ENCODE data around the gene TLK2.

Gene TLK2

GRCh38 chr17:62641951-62642350 is 163.3 kb downstream of the TLK2 start:
- no peak overlapping the region for H3K27ac ChIP-seq
- TF ChIP-seq ZFX (IDR thresholded peaks at IDR 0.05; ENCODE audit: borderline replicate concordance) (no peak), CTCF (IDR thresholded peaks at IDR 0.05) (no peak)

DNA sequence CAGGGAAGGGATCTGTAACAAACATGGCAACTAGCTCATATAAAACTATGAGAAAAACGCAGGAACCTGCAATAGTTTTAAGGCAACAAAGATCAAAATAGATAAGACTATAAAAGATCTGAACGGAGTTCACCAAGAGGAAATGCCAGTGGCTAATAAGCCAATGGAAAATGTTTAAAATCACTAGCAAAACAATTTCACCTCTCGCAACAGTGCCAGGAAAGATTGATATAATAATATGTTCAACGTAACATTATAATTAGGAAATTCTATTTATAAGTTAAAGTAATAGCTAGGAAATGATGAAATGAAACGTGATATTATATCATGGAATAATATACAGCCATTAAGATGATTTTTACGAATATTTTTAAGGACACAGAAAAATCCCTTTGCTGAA is 164.9 kb downstream of the TLK2 start:
- H3K27ac ChIP-seq, result no peak overlapping the region
- no peak for TF ChIP-seq CTCF (IDR thresholded peaks at IDR 0.05)
- TF ChIP-seq ZFX (IDR thresholded peaks at IDR 0.05; ENCODE audit: borderline replicate concordance), result no peak

GRCh38 chr17:62644487-62645173 is 166.0 kb downstream of the TLK2 start:
- no peak for TF ChIP-seq CTCF (IDR thresholded peaks at IDR 0.05)
- TF ChIP-seq ZFX (IDR thresholded peaks at IDR 0.05; ENCODE audit: borderline replicate concordance), result no peak
- peak overlapping the region; percentile 58 for H3K27ac ChIP-seq

GRCh38 chr17:62648251-62648955 is 169.8 kb downstream of the TLK2 start:
- no peak overlapping the region for H3K27ac ChIP-seq
- TF ChIP-seq CTCF (IDR thresholded peaks at IDR 0.05) (no peak), ZFX (IDR thresholded peaks at IDR 0.05; ENCODE audit: borderline replicate concordance) (no peak)

DNA sequence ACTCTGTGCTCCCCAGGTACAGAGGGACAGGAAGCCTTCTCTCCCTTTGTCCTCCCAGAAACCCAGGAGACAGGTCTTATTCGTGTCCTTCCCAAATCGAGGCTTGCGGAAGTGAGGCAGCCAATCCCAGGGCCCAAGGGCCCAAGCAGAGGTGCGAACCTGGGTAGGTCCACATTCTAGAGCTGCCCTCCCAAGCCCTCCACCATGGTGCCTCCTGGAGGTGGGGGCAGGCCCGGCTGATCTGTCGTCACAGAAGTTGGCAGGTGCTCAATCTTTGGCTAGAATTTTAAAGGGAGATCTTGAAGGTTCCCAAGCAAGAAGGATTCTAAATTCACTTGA is 170.3 kb downstream of the TLK2 start:
- H3K27ac ChIP-seq, result no peak overlapping the region
- TF ChIP-seq CTCF (IDR thresholded peaks at IDR 0.05), result no peak
- TF ChIP-seq ZFX (IDR thresholded peaks at IDR 0.05; ENCODE audit: borderline replicate concordance), result no peak

- H3K27ac ChIP-seq, result no peak overlapping the region
- no peak for TF ChIP-seq ZFX (IDR thresholded peaks at IDR 0.05; ENCODE audit: borderline replicate concordance)
- TF ChIP-seq CTCF (IDR thresholded peaks at IDR 0.05), result no peak
Measured at GRCh38 chr17:62649570-62649969, 170.9 kb downstream of the TLK2 start.

- TF ChIP-seq CTCF (IDR thresholded peaks at IDR 0.05) (no peak), ZFX (IDR thresholded peaks at IDR 0.05; ENCODE audit: borderline replicate concordance) (no peak)
- H3K27ac ChIP-seq, result no peak overlapping the region
Measured at GRCh38 chr17:62650587-62650986, 172.0 kb downstream of the TLK2 start.
